Muscle of leg (tissue), 11 donors: ENCODE data around the gene KRT17. TPM values are rescaled to one million over a fixed set of nuclear protein-coding genes. Genes with fewer than 3 reads are reported as not detected.
A peak's percentile ranks its signal among the peaks of the same experiment; 100 is the strongest.

Experiments used
- DNase-seq: peaks from one replicate; pipeline ENCODE4 v3.0.0; 2013
- H3K27ac ChIP-seq: one replicate; pipeline ENCODE4 v1.5.1; 2013; ENCODE audit warnings: mild to moderate bottlenecking, low read length, control low read depth
- H3K27me3 ChIP-seq: one replicate; pipeline ENCODE4 v1.6.1; 2013; ENCODE audit warnings: low read length; ENCODE audit not compliant: control insufficient read depth, insufficient read depth
- H3K36me3 ChIP-seq: one replicate; pipeline ENCODE4 v1.6.1; 2013; ENCODE audit warnings: low read length; ENCODE audit not compliant: control insufficient read depth, insufficient read depth
- H3K4me1 ChIP-seq: one replicate; pipeline ENCODE4 v1.6.1; 2013; ENCODE audit warnings: low read length; ENCODE audit not compliant: control insufficient read depth, insufficient read depth
- H3K4me3 ChIP-seq: one replicate; pipeline ENCODE4 v1.5.1; 2013; ENCODE audit warnings: low read length, control low read depth
- H3K9me3 ChIP-seq: replicated peaks from 2 replicates; pipeline ENCODE4 v1.6.1; 2013; ENCODE audit warnings: low read depth, low read length; ENCODE audit not compliant: control insufficient read depth
- WGBS: methylation state at CpG from one replicate; pipeline ENCODE4 v1.1.5; 2013; ENCODE audit warnings: missing lambda C conversion rate; ENCODE audit not compliant: insufficient coverage; 5-methylcytosine and 5-hydroxymethylcytosine counted together
- polyA plus RNA-seq, 8 donors: library from polyadenylated mRNA; unstranded; fragments of 120-200 nt; gene quantifications; one replicate each; pipeline versions ENCODE4 v1.2.1 to v1.2.3, GENCODE V29; 2013; ENCODE audit warnings: inconsistent platforms in 1 of 8, low replicate concordance in 1 of 8; ENCODE audit not compliant: insufficient read length in 8 of 8, insufficient read depth in 1 of 8
- total RNA-seq: library from RNA; stranded (reverse); fragments of 120-200 nt; gene quantifications from one replicate; pipeline ENCODE4 v1.2.4, GENCODE V29; 2013

The KRT17 gene
- total and polyA plus RNA-seq, 9 donors: 0.72 to 243 (median 1.6) TPM

DNA sequence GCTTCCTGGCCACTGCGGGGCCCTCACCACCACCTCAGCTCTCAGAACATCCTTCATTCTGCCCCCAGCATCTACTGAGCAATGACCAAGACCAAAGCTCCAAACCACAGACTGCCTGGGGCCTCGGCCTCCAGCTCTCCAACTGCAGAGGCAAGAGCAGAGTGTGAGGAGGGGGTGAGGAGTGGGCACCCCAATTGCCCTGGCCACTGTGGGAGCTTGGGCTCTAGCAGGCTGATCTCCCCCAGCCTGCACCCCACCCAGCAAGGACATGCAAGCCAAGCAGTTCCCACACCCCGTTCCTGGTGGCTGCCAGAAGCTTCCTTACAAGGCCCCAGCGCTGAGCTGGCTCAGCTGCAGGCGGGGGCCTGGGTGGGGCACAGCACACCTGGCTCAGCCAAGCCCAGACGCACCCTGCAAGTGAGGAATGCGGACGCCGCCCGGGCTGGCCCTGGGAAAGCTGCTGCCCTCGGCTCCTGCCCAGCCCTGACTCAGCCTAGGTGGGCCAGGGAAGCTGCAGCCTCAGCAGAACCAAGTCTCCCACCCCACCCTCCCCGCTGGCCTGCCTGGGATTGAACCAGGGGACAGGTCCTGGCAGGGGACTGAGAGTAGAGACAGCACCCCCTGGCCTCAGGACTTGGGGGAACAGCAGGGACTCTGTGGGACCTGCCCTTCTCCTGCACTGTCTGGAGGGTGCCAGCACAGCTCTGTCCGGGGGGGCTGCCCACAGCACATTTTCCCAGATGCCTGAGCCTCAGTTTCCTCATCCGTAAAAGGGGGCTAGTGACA is 29.7 kb upstream of the KRT17 start:
- 45% methylated on average over 11 of the region's 14 CpGs for WGBS
- Histone ChIP-seq H3K4me3 (no peak overlapping the region), H3K27ac (peak overlapping the region; percentile 35), H3K36me3 (no peaks in the 10 kb centered on the region), H3K27me3 (no peaks in the 10 kb centered on the region), H3K4me1 (peaks cover 78% of the 10 kb centered on the region), H3K9me3 (no peaks in the 10 kb centered on the region)
- no peak for DNase-seq

DNA sequence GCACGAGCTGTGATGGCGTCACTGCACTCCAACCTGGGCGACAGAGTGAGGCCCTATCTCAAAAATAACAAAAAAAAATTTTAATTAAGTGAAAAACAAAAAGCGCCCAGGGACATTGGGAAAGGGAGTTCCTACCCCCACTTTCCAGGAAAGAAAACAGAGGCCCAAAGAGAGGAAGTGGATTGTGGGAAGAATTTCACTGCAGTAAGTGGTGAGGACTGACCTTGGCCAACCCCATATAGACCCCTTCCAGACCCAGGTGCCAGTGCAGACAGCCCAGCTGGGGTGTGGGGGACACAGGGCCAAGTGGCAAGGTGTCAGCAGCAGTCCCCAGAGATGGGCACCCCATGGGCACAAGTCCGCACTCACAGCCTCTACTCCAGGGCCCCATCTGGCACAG is 29.0 kb upstream of the KRT17 start:
- Histone ChIP-seq H3K9me3 (no peaks in the 10 kb centered on the region), H3K4me3 (no peak overlapping the region), H3K27me3 (no peaks in the 10 kb centered on the region), H3K36me3 (no peaks in the 10 kb centered on the region), H3K27ac (peak overlapping the region; percentile 35), H3K4me1 (peaks cover 78% of the 10 kb centered on the region)
- WGBS: 80% methylated on average over 1 of the region's 5 CpGs
- no peak for DNase-seq

DNA sequence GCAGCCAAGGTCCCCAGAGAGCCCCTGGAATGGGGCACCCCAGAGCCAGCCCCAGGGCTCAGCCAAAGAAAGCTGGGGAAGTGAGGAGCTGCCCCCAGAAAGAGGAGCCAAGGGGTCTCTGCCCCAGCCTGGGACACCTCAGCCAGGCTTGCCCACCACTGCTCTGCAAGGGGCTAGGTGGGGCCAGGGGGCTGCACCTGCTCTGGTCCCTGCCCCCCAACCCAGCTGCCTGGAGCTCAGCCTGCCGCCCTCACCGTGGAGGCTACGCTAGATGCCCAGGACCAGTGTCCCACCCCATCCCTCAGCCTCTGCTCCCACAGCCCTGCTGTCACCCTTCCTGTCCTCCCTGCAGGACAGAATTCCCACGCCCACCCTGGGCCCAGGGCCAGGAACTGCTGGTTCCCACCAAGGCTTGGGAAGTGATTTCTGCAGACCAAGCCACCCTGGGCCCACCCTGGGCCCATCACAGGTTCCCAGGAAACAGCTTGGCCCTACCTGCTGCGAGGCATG is 28.1 kb upstream of the KRT17 start:
- Histone ChIP-seq H3K27ac (peak overlapping the region; percentile 72), H3K36me3 (no peaks in the 10 kb centered on the region), H3K9me3 (no peaks in the 10 kb centered on the region), H3K4me1 (peaks cover 79% of the 10 kb centered on the region), H3K27me3 (peaks cover 2% of the 10 kb centered on the region), H3K4me3 (no peak overlapping the region)
- 77% methylated on average over 5 of the region's 5 CpGs for WGBS
- DNase-seq: no peak

DNA sequence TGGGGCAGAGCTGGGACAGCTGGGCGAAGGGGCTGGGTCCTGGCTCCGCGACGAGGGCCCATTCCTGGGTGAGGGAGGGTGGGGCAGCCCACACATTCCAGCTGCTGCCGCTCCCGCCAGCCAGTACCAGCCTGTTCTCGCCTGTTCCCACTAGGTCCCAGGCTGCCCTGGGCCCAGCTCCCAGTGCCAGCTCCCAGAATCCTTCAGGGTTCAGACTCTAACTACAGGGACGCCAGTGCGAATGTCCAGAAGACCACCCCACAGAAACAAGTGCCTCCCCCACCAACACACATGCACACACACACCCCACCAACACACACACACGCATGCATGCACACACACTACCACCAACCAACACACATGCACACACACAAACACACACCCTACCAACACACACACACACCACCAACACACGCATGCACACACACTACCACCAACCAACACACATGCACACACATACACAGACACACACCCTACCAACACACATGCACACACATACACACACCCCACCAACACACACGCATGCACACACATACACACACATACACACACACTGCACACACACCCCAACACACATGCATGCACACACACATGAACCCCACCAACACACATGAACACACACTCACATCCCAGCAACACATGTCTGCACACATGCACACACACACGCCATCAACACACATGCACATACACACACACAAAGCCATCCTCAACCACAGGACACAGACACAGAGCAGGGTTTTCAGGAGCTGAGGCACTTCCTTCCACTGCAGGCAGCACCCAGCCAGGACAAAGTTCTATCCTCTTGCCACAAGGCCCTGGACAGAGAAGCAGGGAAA is 27.5 kb upstream of the KRT17 start:
- DNase-seq: peak; percentile 84
- peak overlapping the region; percentile 82 for H3K27ac ChIP-seq
- no peak overlapping the region for H3K4me3 ChIP-seq
- peaks cover 2% of the 10 kb centered on the region for H3K27me3 ChIP-seq
- peaks cover 78% of the 10 kb centered on the region for H3K4me1 ChIP-seq
- 78% methylated on average over 10 of the region's 13 CpGs for WGBS
- H3K9me3 ChIP-seq: no peaks in the 10 kb centered on the region
- H3K36me3 ChIP-seq: no peaks in the 10 kb centered on the region

DNA sequence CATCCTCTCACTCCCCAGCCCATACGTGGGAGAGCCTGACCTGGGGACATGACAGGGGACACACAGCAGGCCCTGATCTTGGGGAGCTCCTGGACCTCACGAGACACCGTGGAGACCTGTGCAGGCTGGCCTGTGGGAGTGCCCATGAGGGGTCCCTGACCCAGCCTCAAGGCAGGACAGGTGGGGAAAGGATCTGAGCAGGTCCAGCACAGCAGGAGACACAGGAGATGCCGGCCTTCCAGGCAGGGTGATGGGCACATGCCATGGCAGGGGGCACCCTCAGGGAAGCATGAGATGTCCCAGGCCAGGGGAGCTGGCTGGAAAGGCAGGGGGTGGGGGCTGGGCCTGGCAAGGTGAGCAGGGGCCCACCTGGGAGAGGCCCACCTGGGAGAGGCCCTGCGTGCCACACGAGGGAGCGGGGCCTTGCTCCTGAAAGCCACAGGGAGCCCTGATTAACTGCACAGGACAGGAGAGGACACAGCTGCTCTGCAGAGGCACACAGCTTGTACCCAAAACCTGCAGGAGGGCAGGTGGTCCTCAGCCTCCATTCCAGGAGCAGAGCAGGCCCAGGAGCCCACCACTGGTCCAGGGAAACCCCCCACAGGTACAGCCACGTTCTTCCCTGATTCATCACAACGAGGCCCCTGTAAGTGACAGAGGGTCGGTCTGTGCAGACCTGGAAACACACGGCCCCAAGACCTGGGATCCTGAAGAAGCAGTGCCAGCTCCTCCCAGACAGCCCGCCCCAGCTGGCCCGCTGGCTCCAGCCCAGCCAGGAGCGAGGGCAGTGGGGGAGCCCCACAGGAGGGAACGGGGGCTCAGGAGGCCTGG is 26.6 kb upstream of the KRT17 start:
- Histone ChIP-seq H3K9me3 (no peaks in the 10 kb centered on the region), H3K27me3 (peaks cover 2% of the 10 kb centered on the region), H3K27ac (peak overlapping the region; percentile 82), H3K4me3 (no peak overlapping the region), H3K36me3 (no peaks in the 10 kb centered on the region), H3K4me1 (peaks cover 75% of the 10 kb centered on the region)
- WGBS: 62% methylated on average over 12 of the region's 15 CpGs
- no peak for DNase-seq

DNA sequence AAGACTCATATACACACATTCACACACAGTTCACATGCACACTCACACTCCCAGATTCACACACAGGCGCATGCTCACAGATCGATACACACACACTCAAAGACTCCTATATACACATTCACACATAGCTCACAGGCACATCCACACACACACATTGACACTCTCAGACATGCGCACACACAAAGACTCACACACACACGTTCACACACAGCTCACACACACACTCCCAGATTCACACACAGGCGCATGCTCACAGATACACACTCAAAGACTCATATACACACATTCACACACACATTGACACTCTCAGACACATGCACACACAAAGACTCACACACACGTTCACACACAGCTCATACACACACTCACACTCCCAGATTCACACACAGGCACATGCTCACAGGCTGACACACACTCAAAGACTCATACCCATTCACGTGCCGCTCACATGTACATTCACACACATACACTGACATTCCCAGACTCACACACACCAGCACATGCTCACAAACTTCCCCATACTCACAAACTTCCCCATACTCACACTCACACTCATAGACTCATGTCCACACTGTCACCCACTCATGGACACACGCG is 25.6 kb upstream of the KRT17 start:
- Histone ChIP-seq H3K27ac (no peak overlapping the region), H3K4me3 (no peak overlapping the region), H3K27me3 (peaks cover 2% of the 10 kb centered on the region), H3K9me3 (no peaks in the 10 kb centered on the region), H3K4me1 (peaks cover 65% of the 10 kb centered on the region), H3K36me3 (no peaks in the 10 kb centered on the region)
- no peak for DNase-seq
- 90% methylated on average over 8 of the region's 10 CpGs for WGBS

DNA sequence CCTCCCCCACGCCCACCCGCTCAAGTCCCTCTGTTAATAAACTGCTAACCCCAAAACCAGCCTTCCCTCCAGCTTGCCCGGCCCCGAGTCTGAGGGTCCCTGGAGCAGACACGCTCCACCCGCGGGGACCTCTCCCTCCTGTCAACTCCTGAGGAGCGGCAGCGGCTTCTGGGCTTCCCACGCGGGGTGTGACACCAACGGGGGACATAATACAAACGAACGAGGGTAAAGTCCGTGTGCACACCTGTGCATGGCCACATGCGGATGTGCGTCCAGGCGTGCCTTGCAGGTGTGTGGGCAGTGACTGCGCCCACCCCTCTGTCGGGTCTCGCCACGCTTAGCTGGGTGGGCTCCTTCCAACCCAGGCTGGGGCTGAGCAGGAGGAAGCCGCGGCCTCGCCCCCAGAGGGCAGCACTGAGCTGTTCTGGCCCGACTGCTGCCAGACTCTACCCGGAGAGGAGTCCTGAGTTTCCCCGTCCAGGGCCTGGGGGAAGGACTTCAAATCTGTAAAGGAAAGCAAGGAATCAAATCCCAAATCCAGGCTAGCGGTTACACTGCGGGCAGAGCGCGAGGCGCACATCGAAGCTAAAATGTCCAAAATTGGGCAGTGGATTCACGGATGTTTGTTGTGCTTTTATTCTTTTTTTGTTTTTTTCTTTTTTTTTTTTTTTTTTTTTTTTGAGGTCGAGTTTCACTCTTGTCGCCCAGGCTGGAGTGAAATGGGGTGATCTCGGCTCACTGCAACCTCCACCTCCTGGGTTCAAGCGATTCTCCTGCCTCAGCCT is 24.2 kb upstream of the KRT17 start:
- Histone ChIP-seq H3K9me3 (no peaks in the 10 kb centered on the region), H3K36me3 (no peaks in the 10 kb centered on the region), H3K4me3 (peak overlapping the region; percentile 10), H3K4me1 (peaks cover 51% of the 10 kb centered on the region), H3K27me3 (peaks cover 2% of the 10 kb centered on the region), H3K27ac (no peak overlapping the region)
- under 1% methylated on average over 32 of the region's 39 CpGs for WGBS
- DNase-seq: peak; percentile 91

DNA sequence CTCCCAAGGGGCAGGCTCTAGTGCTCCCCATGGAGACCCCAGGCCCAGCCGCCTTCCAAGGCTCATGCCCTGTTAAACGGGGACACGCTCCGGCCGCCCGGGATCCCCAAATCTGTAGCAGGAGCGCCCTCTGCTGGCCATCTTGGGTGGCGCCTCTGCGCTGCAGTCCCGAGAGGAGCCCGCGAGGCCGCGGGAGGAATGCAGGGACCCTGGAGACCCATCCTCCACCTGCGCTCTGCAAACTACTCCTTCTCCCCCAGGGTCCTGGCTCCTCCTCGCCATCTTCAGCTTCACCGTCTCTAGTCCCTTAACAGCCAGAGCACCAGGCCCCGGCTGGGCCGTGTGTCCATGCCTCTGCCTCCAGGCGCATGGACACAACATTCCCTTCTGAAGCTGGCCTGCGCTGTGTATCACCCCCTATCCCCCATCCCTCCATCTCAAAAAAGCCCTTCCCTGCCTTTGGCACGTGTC is 23.6 kb upstream of the KRT17 start:
- Histone ChIP-seq H3K4me3 (no peak overlapping the region), H3K27me3 (peaks cover 2% of the 10 kb centered on the region), H3K4me1 (peaks cover 45% of the 10 kb centered on the region), H3K27ac (no peak overlapping the region), H3K9me3 (no peaks in the 10 kb centered on the region), H3K36me3 (no peaks in the 10 kb centered on the region)
- DNase-seq: peak; percentile 79
- WGBS: 1% methylated on average over 22 of the region's 22 CpGs
